Liver (tissue), 9 donors: ENCODE results near the gene ENTPD6. TPM values are rescaled to one million over a fixed set of nuclear protein-coding genes. Genes with fewer than 3 reads are reported as not detected.
"Not testable (repeated sequence)": the region's sequence is repeated elsewhere in the genome, so short reads cannot be mapped to it uniquely, and the experiment has no call there.

Experiments
- DNase-seq: peaks from one replicate; pipeline ENCODE4 v3.0.0-alpha.2; 2017; ENCODE audit warnings: low spot score
- H3K27ac ChIP-seq, 2 donors: one replicate each; pipeline ENCODE4 v1.7.0; 2013; ENCODE audit warnings: inconsistent platforms in 2 of 2, low read length in 2 of 2, control low read depth in 1 of 2, low read depth in 1 of 2, mild to moderate bottlenecking in 1 of 2
- H3K27me3 ChIP-seq, 4 donors: one replicate each; pipeline versions ENCODE4 v1.6.1 to v1.7.0; 2013; ENCODE audit warnings: low read length in 3 of 4, inconsistent platforms in 1 of 4, mild to moderate bottlenecking in 1 of 4, moderate library complexity in 1 of 4; ENCODE audit not compliant: control insufficient read depth in 4 of 4, insufficient read depth in 4 of 4
- H3K36me3 ChIP-seq, 4 donors: one replicate each; pipeline versions ENCODE4 v1.6.1 to v1.7.0; 2013; ENCODE audit warnings: low read length in 3 of 4, mild to moderate bottlenecking in 3 of 4, low read depth in 1 of 4, moderate library complexity in 1 of 4; ENCODE audit not compliant: control insufficient read depth in 4 of 4, insufficient read depth in 3 of 4
- H3K4me1 ChIP-seq, 4 donors: one replicate each; pipeline versions ENCODE4 v1.6.1 to v1.7.0; 2013; ENCODE audit warnings: low read length in 3 of 4, mild to moderate bottlenecking in 3 of 4, moderate library complexity in 1 of 4; ENCODE audit not compliant: control insufficient read depth in 4 of 4, insufficient read depth in 4 of 4
- H3K4me3 ChIP-seq, 3 donors: one replicate each; pipeline versions ENCODE4 v1.6.1 to v1.7.0; 2013; ENCODE audit warnings: low read length in 3 of 3, control low read depth in 1 of 3, low read depth in 1 of 3, mild to moderate bottlenecking in 1 of 3
- H3K9ac ChIP-seq, 2 donors: one replicate each; pipeline ENCODE4 v1.7.0; 2013; ENCODE audit warnings: low read length in 2 of 2, mild to moderate bottlenecking in 2 of 2, moderate library complexity in 2 of 2, control low read depth in 1 of 2, low read depth in 1 of 2
- H3K9me3 ChIP-seq, 4 donors: one replicate each; pipeline versions ENCODE4 v1.6.1 to v1.7.0; 2013; ENCODE audit warnings: low read length in 3 of 4; ENCODE audit not compliant: control insufficient read depth in 4 of 4
- EGR1 ChIP-seq, 2 donors: IDR thresholded peaks; 2 replicates each; pipeline ENCODE4 v1.6.1; 2016 to 2018; ENCODE audit warnings: antibody characterized with exemption in 2 of 2, low read depth in 2 of 2
- FOXA1 ChIP-seq: IDR thresholded peaks from 2 replicates; pipeline ENCODE4 v1.6.1; 2016; ENCODE audit warnings: antibody characterized with exemption
- FOXA2 ChIP-seq: IDR thresholded peaks from 2 replicates; pipeline ENCODE4 v1.6.1; 2016; ENCODE audit warnings: antibody characterized with exemption
- GABPA ChIP-seq, 2 donors: IDR thresholded peaks in 1 of 2; conservative IDR thresholded peaks in 1 of 2; 2 replicates each; pipeline ENCODE4 v1.6.1; 2016; ENCODE audit warnings: antibody characterized with exemption in 2 of 2, mild to moderate bottlenecking in 1 of 2, moderate library complexity in 1 of 2
- HNF4A ChIP-seq, 2 donors: conservative IDR thresholded peaks; 2 replicates each; pipeline ENCODE4 v1.6.1; 2016; ENCODE audit warnings: antibody characterized with exemption in 2 of 2, mild to moderate bottlenecking in 2 of 2
- HNF4G ChIP-seq: IDR thresholded peaks from 2 replicates; pipeline ENCODE4 v1.6.1; 2016; ENCODE audit warnings: antibody characterized with exemption
- JUND ChIP-seq, 2 donors: IDR thresholded peaks; 2 replicates each; pipeline ENCODE4 v1.6.1; 2016; ENCODE audit warnings: antibody characterized with exemption in 2 of 2
- RAD21 ChIP-seq, 2 donors: IDR thresholded peaks; 2 replicates each; pipeline ENCODE4 v1.6.1; 2016; ENCODE audit warnings: antibody characterized with exemption in 2 of 2, mild to moderate bottlenecking in 2 of 2
- RXRA ChIP-seq, 2 donors: IDR thresholded peaks; 2 replicates each; pipeline ENCODE4 v1.6.1; 2017 to 2018; ENCODE audit warnings: antibody characterized with exemption in 2 of 2, mild to moderate bottlenecking in 1 of 2
- SP1 ChIP-seq: IDR thresholded peaks from 2 replicates; pipeline ENCODE4 v1.6.1; 2018; ENCODE audit warnings: antibody characterized with exemption, mild to moderate bottlenecking
- TAF1 ChIP-seq: conservative IDR thresholded peaks from 2 replicates; pipeline ENCODE4 v1.6.1; 2016; ENCODE audit warnings: antibody characterized with exemption, mild to moderate bottlenecking
- YY1 ChIP-seq: IDR thresholded peaks from 2 replicates; pipeline ENCODE4 v1.6.1; 2016; ENCODE audit warnings: antibody characterized with exemption, mild to moderate bottlenecking
- WGBS: extraction: QIAGEN DNeasy Blood & Tissue Kit; methylation state at CpG from one replicate; pipeline ENCODE4 v1.1.7; 2013; 5-methylcytosine and 5-hydroxymethylcytosine counted together
- polyA plus RNA-seq, 2 donors: library from polyadenylated mRNA; stranded (reverse) in 1 of 2; unstranded in 1 of 2; fragments of 200-250 nt in 1 of 2; fragments of >200 nt in 1 of 2; fragmentation: Nextera tagmentation in 1 of 2; extraction: Ambion mirVana in 1 of 2; gene quantifications; one replicate each; pipeline versions ENCODE4 v1.2.1 to v1.2.3, GENCODE V29; 2013 to 2015
- total RNA-seq, 2 donors: library from RNA; depleted of rRNA; stranded (reverse); fragments of >200 nt; gene quantifications; one replicate each; pipeline ENCODE4 v1.2.3, GENCODE V29; 2014
- TF ChIP-seq, protein P1 (sequence below): IDR thresholded peaks from 2 replicates; pipeline ENCODE4 v1.6.1; 2016; ENCODE audit warnings: antibody characterized with exemption, mild to moderate bottlenecking
- TF ChIP-seq, protein P2 (sequence below): fragments of 150-350 bp; IDR thresholded peaks from 2 replicates; pipeline ENCODE4 v1.5.1; 2017; ENCODE audit warnings: improper control_type of control experiment, low read depth, low read length; ENCODE audit not compliant: missing input control
- TF ChIP-seq, protein P3 (sequence below): IDR thresholded peaks from 2 replicates; pipeline ENCODE4 v1.6.1; 2016; ENCODE audit warnings: antibody characterized with exemption
- donor health status: healthy.
- donor health status: healthy.
- donor health status: healthy.
- donor health status: healthy.
- donor health status: healthy.

Gene ENTPD6
- total and polyA plus RNA-seq, 4 donors = 14.9 to 29.9 (median 24.4) TPM

DNA sequence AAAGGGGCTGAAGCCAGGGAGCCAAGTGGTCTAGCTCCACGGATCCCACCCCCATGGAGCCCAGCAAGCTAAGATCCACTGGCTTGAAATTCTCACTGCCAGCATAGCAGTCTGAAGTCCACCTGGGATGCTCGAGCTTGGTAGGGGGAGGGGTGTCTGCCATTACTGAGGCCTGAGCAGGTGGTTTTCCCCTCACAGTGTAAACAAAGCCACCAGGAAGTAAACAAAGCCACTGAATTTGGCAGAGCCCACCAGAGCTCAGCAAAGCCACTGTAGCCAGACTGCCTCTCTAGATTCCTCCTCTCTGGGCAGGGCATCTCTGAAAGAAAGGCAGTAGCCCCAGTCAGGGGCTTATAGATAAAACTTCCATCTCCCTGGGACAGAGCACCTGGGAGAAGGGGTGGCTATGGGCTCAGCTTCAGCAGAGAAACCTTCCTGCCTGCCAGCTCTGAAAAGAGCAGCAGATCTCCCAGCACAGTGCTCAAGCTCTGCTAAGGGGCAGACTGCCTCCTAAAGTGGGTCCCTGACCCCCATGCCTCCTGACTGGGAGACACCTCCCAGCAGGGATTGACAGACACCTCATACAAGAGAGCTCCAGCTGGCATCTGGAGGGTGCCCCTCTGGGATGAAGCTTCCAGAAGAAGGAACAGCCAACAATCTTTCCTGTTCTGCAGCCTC is 29.3 kb upstream of the ENTPD6 start:
- 35% methylated on average over 2 of the region's 2 CpGs for WGBS
- not testable (repeated sequence) for H3K4me3 ChIP-seq, H3K9me3 ChIP-seq, H3K27ac ChIP-seq, H3K4me1 ChIP-seq, DNase-seq, H3K9ac ChIP-seq, H3K27me3 ChIP-seq, H3K36me3 ChIP-seq
- TF ChIP-seq HNF4A (conservative IDR thresholded peaks at IDR 0.05) = peak in 1 of 2 donors; percentile 62
- peak; percentile 65 for TF ChIP-seq SP1

DNA sequence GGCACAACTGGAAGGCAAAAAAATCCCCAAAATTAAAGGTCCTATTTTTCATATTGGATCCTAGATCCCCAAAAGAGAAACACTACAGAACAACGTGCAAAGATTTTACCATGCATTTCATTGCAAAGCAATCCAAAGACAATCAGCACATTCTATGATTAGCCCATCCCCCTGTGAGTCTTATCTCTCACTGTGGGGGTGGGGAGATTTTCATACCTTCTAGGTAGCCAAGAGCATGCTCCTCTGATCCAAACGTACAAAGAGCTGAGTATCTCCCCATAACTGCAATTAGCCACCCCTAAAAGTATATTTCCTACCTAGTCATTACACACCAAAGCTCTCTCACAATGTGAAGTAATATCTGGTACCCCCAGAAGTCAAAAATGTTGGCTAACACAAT is 22.2 kb upstream of the ENTPD6 start:
- H3K27me3 ChIP-seq = no peaks in the 10 kb centered on the region
- DNase-seq = no peak
- H3K4me1 ChIP-seq = no peaks in the 10 kb centered on the region
- H3K9me3 ChIP-seq = no peaks in the 10 kb centered on the region
- no peak overlapping the region for H3K9ac ChIP-seq
- 53% methylated on average over 2 of the region's 2 CpGs for WGBS
- no peak overlapping the region for H3K27ac ChIP-seq
- H3K4me3 ChIP-seq = no peak overlapping the region
- TF ChIP-seq YY1 (no peak), TAF1 (no peak), RAD21 (IDR thresholded peaks at IDR 0.05) (no peak), FOXA2 (no peak), RXRA (IDR thresholded peaks at IDR 0.05) (no peak), EGR1 (IDR thresholded peaks at IDR 0.05; ENCODE audit: low read depth in 2 of 2) (no peak), HNF4G (no peak), GABPA (IDR thresholded peaks at IDR 0.05 in 1 of 2, conservative IDR thresholded peaks at IDR 0.05 in 1 of 2) (no peak), SP1 (no peak)
- TF ChIP-seq, protein P1, sequence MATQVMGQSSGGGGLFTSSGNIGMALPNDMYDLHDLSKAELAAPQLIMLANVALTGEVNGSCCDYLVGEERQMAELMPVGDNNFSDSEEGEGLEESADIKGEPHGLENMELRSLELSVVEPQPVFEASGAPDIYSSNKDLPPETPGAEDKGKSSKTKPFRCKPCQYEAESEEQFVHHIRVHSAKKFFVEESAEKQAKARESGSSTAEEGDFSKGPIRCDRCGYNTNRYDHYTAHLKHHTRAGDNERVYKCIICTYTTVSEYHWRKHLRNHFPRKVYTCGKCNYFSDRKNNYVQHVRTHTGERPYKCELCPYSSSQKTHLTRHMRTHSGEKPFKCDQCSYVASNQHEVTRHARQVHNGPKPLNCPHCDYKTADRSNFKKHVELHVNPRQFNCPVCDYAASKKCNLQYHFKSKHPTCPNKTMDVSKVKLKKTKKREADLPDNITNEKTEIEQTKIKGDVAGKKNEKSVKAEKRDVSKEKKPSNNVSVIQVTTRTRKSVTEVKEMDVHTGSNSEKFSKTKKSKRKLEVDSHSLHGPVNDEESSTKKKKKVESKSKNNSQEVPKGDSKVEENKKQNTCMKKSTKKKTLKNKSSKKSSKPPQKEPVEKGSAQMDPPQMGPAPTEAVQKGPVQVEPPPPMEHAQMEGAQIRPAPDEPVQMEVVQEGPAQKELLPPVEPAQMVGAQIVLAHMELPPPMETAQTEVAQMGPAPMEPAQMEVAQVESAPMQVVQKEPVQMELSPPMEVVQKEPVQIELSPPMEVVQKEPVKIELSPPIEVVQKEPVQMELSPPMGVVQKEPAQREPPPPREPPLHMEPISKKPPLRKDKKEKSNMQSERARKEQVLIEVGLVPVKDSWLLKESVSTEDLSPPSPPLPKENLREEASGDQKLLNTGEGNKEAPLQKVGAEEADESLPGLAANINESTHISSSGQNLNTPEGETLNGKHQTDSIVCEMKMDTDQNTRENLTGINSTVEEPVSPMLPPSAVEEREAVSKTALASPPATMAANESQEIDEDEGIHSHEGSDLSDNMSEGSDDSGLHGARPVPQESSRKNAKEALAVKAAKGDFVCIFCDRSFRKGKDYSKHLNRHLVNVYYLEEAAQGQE = no peak
- TF ChIP-seq, protein P2, sequence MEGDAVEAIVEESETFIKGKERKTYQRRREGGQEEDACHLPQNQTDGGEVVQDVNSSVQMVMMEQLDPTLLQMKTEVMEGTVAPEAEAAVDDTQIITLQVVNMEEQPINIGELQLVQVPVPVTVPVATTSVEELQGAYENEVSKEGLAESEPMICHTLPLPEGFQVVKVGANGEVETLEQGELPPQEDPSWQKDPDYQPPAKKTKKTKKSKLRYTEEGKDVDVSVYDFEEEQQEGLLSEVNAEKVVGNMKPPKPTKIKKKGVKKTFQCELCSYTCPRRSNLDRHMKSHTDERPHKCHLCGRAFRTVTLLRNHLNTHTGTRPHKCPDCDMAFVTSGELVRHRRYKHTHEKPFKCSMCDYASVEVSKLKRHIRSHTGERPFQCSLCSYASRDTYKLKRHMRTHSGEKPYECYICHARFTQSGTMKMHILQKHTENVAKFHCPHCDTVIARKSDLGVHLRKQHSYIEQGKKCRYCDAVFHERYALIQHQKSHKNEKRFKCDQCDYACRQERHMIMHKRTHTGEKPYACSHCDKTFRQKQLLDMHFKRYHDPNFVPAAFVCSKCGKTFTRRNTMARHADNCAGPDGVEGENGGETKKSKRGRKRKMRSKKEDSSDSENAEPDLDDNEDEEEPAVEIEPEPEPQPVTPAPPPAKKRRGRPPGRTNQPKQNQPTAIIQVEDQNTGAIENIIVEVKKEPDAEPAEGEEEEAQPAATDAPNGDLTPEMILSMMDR = no peak
- H3K36me3 ChIP-seq = no peaks in the 10 kb centered on the region

DNA sequence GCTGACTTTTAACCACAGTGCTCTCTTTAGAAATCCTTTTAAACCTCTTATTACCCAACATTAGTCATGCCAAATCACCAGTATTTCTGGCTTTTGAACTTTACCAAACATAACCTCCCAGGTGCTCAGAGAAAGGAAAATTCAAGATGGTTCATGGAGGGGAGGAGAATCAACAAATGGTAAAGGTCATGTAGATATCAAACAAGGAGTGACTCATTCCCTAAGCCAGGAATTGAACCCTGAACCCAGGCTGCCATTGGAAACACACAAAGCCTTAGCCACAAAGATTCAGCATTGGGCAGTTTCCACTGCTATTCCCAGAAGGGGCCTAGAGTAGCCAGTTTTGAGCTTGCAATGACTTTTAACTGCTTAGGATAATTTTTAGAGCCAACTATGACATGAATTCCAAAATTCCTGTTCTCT is 21.6 kb upstream of the ENTPD6 start:
- TF ChIP-seq FOXA1 = no peak
- peak in 1 of 2 donors; percentile 47 for TF ChIP-seq JUND (IDR thresholded peaks at IDR 0.05)
- peak in 1 of 2 donors; percentile 52 for TF ChIP-seq RXRA (IDR thresholded peaks at IDR 0.05)
- peak; percentile 28 for TF ChIP-seq YY1
- TF ChIP-seq, protein P3, sequence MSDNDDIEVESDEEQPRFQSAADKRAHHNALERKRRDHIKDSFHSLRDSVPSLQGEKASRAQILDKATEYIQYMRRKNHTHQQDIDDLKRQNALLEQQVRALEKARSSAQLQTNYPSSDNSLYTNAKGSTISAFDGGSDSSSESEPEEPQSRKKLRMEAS = no peak
- TF ChIP-seq, protein P1 = no peak
- no peaks in the 10 kb centered on the region for H3K9me3 ChIP-seq

More for the DNA sequence above, 21.6 kb upstream of the ENTPD6 start:
- H3K4me1 ChIP-seq = no peaks in the 10 kb centered on the region
- H3K4me3 ChIP-seq = no peak overlapping the region
- no peak overlapping the region for H3K27ac ChIP-seq
- no peak overlapping the region for H3K9ac ChIP-seq
- H3K36me3 ChIP-seq = no peaks in the 10 kb centered on the region
- no peak for DNase-seq
- H3K27me3 ChIP-seq = no peaks in the 10 kb centered on the region
